GM13977 (cell line): Measurements from ENCODE around the gene SMCO1.
"Not testable (repeated sequence)": the region's sequence is repeated elsewhere in the genome, so short reads cannot be mapped to it uniquely, and the experiment has no call there.

Experiments
- DNase-seq: peaks from one replicate; pipeline ENCODE4 v3.0.0; 2012; ENCODE audit warnings: low spot score
- CTCF ChIP-seq: IDR thresholded peaks from 2 replicates; pipeline ENCODE4 v1.5.1; 2012; ENCODE audit warnings: mild to moderate bottlenecking, control low read depth; ENCODE audit not compliant: insufficient read depth; ENCODE audit errors: extremely low read depth, missing control alignments
- in situ Hi-C: fragments of 300-500 bp; cut with MboI; formaldehyde crosslinking; loops from one replicate; pipeline ENCODE4 v1.12.0; 2022; ENCODE audit warnings: low sequenced_read_pairs, low pct_unique_long_range_greater_than_20kb, mixed read lengths, inconsistent platforms; ENCODE audit not compliant: unreplicated experiment

Gene SMCO1

GRCh38 chr3:196514350-196514716 is 813 bp downstream of the SMCO1 start:
- no peak for DNase-seq
- no peak for TF ChIP-seq CTCF
- in situ Hi-C loops = no loop called here

DNA sequence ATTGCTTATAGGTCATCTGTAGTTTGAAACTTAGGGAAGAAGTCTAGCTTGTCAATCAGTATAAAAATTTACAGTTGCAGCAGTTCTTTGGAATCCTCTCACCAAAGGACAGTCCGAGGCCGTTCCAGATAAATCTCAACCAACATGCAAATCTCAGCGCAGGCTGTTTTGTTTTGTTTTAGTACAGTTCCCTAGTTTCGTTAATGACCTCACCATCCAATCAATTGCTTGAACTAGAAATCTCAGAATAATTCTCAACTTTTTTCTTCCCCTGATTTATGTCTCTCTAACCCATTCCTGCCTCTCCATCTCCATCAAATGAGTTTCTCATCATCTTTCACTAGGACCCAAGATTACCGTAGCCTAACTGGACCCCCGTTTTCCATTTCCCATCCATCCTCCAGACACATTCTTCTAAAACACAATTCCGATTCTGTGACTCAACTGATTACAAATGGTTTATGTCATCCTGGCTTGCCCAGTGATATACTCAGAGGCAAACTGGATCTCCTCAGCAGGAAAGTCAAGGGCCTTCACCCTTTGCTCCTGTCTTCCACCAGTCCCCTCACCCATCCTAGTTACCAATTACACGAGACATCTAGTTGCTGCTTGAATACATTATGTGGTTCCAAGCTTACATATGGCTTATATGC is 1.3 kb downstream of the SMCO1 start:
- in situ Hi-C loops = no loop called here
- DNase-seq = no peak
- TF ChIP-seq CTCF = no peak

DNA sequence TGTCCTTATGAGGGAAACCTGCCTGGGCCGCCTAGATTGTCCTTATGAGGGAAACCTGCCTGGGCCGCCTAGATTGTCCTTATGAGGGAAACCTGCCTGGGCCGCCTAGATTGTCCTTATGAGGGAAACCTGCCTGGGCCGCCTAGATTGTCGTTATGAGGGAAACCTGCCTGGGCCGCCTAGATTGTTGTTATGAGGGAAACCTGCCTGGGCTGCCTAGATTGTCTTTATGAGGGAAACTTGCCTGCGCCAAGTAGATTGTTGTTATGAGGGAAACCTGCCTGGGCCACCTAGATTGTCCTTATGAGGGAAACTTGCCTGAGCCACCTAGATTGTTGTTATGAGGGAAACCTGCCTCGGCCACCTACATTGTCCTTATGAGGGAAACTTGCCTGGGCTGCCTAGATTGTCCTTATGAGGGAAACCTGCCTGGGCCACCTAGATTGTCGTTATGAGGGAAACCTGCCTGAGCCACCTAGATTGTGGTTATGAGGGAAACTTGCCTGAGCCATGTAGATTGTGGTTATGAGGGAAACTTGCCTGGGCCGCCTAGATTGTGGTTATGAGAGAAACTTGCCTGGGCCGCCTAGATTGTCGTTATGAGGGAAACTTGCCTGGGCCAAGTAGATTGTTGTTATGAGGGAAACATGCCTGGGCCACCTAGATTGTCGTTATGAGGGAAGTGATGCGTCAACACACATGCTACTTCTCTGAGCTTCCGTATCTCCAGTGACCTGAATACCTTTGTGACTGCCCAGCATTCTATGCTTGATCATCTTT is 3.3 kb downstream of the SMCO1 start:
- DNase-seq, in situ Hi-C loops: not testable (repeated sequence)

DNA sequence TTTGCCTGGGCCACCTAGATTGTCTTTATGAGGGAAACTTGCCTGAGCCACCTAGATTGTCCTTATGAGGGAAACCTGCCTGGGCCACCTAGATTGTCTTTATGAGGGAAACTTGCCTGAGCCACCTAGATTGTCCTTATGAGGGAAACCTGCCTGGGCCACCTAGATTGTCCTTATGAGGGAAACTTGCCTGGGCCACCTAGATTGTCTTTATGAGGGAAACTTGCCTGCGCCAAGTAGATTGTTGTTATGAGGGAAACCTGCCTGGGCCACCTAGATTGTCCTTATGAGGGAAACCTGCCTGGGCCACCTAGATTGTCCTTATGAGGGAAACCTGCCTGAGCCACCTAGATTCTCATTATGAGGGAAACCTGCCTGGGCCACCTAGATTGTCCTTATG is 4.0 kb downstream of the SMCO1 start:
- in situ Hi-C loops, DNase-seq: not testable (repeated sequence)

DNA sequence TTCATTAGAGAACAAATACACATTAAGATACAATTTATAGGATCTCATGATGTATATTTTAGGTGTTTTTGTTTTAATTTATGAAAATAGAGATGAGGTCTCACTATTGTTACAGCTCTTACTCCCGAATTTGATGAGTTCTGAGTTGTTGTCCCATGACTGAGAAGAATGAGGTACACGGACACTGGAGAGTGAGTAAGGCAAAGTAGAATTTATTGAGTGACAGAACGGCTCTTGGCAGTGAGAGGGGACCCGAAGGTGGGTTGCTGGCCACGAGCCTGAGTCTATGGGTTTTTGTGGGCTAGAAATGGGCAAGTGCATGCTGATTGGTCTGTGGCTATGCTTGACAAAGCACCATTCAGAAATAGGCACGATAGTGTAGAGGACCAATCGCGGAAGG is 8.5 kb downstream of the SMCO1 start:
- in situ Hi-C loops = no loop called here
- no peak for DNase-seq
- TF ChIP-seq CTCF = no peak

GRCh38 chr3:196504556-196504955 is 10.6 kb downstream of the SMCO1 start:
- no peak for TF ChIP-seq CTCF
- in situ Hi-C loops = no loop called here

DNA sequence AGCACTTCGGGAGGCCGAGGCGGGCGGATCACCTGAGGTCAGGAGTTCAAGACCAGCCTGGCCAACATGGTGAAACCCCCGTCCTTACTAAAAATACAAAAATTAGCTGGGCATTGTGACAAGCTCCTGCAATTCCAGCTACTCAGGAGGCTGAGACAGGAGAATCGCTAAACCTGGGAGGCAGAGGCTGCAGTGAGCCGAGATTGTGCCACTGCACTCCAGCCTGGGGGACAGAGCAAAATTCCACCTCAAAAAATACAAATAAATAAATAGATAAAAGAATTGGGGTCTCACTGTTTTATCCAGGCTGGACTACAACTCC is 11.1 kb downstream of the SMCO1 start:
- in situ Hi-C loops = not testable (repeated sequence)

More at GRCh38 chr3:196504556-196504955, 10.6 kb downstream of the SMCO1 start:
- no peak for DNase-seq

GRCh38 chr3:196503196-196504076 is 11.7 kb downstream of the SMCO1 start, which contains the start of gene RNF168:
RNF168 (minus strand) TSS chr3:196503768; CDS start chr3:196503173, 595 bp downstream.
- peak; percentile 93 for DNase-seq
- in situ Hi-C loops = no loop called here
- no peak for TF ChIP-seq CTCF

More for the DNA sequence above, 11.1 kb downstream of the SMCO1 start:
- not testable (repeated sequence) for DNase-seq
